Type B pancreatic cell (in vitro differentiated cells): ENCODE measurements around the gene ANKRD13B. TPM values are rescaled to one million over a fixed set of nuclear protein-coding genes. Genes with fewer than 3 reads are reported as not detected.
A peak's percentile ranks its signal among the peaks of the same experiment; 100 is the strongest.

ENCODE experiments used
- DNase-seq: peaks from one replicate; pipeline ENCODE4 v3.0.0; 2021; ENCODE audit warnings: mixed read lengths; ENCODE audit not compliant: unreplicated experiment; ENCODE audit errors: extremely low spot score
- H3K27ac Mint-ChIP-seq: 2 replicates; pipeline ENCODE4 v1.8.0; 2021; ENCODE audit warnings: mild to moderate bottlenecking, mixed read lengths
- H3K27me3 Mint-ChIP-seq: 2 replicates; pipeline ENCODE4 v1.8.0; 2021; ENCODE audit warnings: mixed read lengths
- H3K36me3 Mint-ChIP-seq: 2 replicates; pipeline ENCODE4 v1.8.0; 2021; ENCODE audit warnings: mixed read lengths
- H3K4me1 Mint-ChIP-seq: one replicate; pipeline ENCODE4 v1.8.0; 2021; ENCODE audit warnings: mixed read lengths; ENCODE audit not compliant: unreplicated experiment
- H3K4me3 Mint-ChIP-seq: 2 replicates; pipeline ENCODE4 v1.8.0; 2021; ENCODE audit warnings: mild to moderate bottlenecking, mixed read lengths
- H3K9me3 Mint-ChIP-seq: 2 replicates; pipeline ENCODE4 v1.8.0; 2021; ENCODE audit warnings: mixed read lengths
- total RNA-seq: library from RNA; stranded (reverse); gene quantifications from 2 replicates; pipeline ENCODE4 v1.2.1, GENCODE V29; 2021; ENCODE audit warnings: low replicate concordance
- TF ChIP-seq, protein P1 (sequence below): fragments of 200-600 bp; sonication (generic); conservative IDR thresholded peaks from 2 replicates; pipeline ENCODE4 v1.5.0; 2021; ENCODE audit warnings: antibody characterized with exemption, mild to moderate bottlenecking

ANKRD13B gene
- total RNA-seq, 1 donor from 2014 or later, result 50.5 TPM

DNA sequence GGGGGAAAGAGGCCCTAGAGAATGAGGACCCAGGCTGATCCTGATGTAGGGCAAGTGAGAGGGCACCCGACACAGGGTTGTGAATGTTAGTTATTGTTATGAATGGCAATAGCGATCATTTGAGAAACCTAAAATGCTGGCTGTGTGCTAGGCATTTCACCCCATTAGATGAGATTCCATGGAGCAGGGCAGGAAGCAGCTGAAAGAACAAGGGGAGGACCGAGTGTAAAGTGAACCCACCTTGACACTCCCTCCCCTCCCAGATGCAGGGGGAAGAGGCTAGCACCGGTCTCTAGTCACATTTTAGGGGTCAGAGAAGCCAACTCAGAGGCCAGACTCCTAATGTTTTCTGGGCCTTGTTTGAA, 30.3 kb downstream of the ANKRD13B start:
- Mint-ChIP-seq H3K9me3 (no peaks in the 10 kb centered on the region), H3K4me3 (peak overlapping the region; percentile 84), H3K27ac (peak overlapping the region; percentile 21), H3K36me3 (no peaks in the 10 kb centered on the region), H3K4me1 (peaks cover 6% of the 10 kb centered on the region), H3K27me3 (peaks cover 34% of the 10 kb centered on the region)
- TF ChIP-seq, protein P1, sequence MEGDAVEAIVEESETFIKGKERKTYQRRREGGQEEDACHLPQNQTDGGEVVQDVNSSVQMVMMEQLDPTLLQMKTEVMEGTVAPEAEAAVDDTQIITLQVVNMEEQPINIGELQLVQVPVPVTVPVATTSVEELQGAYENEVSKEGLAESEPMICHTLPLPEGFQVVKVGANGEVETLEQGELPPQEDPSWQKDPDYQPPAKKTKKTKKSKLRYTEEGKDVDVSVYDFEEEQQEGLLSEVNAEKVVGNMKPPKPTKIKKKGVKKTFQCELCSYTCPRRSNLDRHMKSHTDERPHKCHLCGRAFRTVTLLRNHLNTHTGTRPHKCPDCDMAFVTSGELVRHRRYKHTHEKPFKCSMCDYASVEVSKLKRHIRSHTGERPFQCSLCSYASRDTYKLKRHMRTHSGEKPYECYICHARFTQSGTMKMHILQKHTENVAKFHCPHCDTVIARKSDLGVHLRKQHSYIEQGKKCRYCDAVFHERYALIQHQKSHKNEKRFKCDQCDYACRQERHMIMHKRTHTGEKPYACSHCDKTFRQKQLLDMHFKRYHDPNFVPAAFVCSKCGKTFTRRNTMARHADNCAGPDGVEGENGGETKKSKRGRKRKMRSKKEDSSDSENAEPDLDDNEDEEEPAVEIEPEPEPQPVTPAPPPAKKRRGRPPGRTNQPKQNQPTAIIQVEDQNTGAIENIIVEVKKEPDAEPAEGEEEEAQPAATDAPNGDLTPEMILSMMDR, result no peak
- no peak for DNase-seq

DNA sequence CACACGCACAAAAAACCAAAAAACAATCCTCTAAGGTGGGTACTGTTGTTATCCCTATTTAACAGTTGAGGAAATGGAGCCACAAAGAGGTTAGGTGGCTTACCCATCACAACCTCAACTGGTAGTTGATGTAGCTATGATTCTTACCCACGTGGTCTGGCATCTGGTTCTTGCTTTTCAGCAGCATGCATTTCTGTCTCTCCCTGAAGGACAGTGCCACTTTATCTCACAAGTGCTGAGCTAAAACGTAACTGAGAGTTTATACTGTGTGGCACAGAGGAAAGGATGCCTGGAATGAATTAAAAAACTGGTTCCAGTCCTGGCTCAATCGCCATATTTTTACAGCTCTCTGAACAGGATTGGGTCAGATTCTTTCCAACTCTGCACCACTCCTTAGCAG, 31.7 kb downstream of the ANKRD13B start:
- Mint-ChIP-seq H3K27me3 (peaks cover 25% of the 10 kb centered on the region), H3K36me3 (no peaks in the 10 kb centered on the region), H3K4me1 (peaks cover 6% of the 10 kb centered on the region), H3K4me3 (no peak overlapping the region), H3K27ac (no peak overlapping the region), H3K9me3 (no peaks in the 10 kb centered on the region)
- TF ChIP-seq, protein P1, result no peak
- DNase-seq, result no peak

- TF ChIP-seq, protein P1, result no peak
- no peak overlapping the region for H3K4me3 Mint-ChIP-seq
- no peaks in the 10 kb centered on the region for H3K9me3 Mint-ChIP-seq
- H3K36me3 Mint-ChIP-seq, result no peaks in the 10 kb centered on the region
- peaks cover 6% of the 10 kb centered on the region for H3K4me1 Mint-ChIP-seq
- no peak for DNase-seq
- H3K27ac Mint-ChIP-seq, result no peak overlapping the region
- peaks cover 18% of the 10 kb centered on the region for H3K27me3 Mint-ChIP-seq
Measured at GRCh38 chr17:29625037-29625750, 32.3 kb downstream of the ANKRD13B start.

- peaks cover 3% of the 10 kb centered on the region for H3K27me3 Mint-ChIP-seq
- H3K9me3 Mint-ChIP-seq, result no peaks in the 10 kb centered on the region
- no peak overlapping the region for H3K27ac Mint-ChIP-seq
- peaks cover 11% of the 10 kb centered on the region for H3K4me1 Mint-ChIP-seq
- no peak overlapping the region for H3K4me3 Mint-ChIP-seq
- TF ChIP-seq, protein P1, result no peak
- peaks cover 6% of the 10 kb centered on the region for H3K36me3 Mint-ChIP-seq
- DNase-seq, result no peak
Measured at GRCh38 chr17:29627951-29628350, 35.0 kb downstream of the ANKRD13B start.

DNA sequence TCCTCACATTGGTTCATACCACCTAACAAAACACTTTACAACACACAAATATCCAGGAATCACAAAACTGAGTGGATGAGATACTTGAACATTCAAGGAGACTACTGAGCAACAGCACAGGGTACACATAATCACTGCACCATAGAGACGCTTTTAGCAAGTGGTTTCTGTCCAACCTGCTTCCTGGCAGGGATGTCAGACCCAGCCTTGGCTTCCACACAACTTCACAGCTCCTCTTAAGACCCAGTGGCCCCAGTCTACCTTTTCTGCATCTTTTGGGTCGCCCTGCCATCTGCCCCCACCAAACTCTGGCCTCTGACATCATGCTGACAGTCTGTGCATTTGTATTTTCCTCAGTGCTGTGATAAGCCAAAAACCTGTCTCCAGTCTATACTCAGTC, 35.7 kb downstream of the ANKRD13B start:
- H3K4me3 Mint-ChIP-seq, result no peak overlapping the region
- H3K27me3 Mint-ChIP-seq, result no peaks in the 10 kb centered on the region
- peaks cover 5% of the 10 kb centered on the region for H3K4me1 Mint-ChIP-seq
- TF ChIP-seq, protein P1, result no peak
- peaks cover 6% of the 10 kb centered on the region for H3K36me3 Mint-ChIP-seq
- H3K27ac Mint-ChIP-seq, result no peak overlapping the region
- H3K9me3 Mint-ChIP-seq, result no peaks in the 10 kb centered on the region
- DNase-seq, result no peak
